COLO668 (cell line): ENCODE data around the gene ADAMTSL4.
"Not testable (repeated sequence)": the region's sequence is repeated elsewhere in the genome, so short reads cannot be mapped to it uniquely, and the experiment has no call there.

Experiments
- DNase-seq: peaks from one replicate; lab custom pipeline; 2025; ENCODE audit not compliant: unreplicated experiment; lab: John Stamatoyannopoulos, UW

ADAMTSL4 gene

DNA sequence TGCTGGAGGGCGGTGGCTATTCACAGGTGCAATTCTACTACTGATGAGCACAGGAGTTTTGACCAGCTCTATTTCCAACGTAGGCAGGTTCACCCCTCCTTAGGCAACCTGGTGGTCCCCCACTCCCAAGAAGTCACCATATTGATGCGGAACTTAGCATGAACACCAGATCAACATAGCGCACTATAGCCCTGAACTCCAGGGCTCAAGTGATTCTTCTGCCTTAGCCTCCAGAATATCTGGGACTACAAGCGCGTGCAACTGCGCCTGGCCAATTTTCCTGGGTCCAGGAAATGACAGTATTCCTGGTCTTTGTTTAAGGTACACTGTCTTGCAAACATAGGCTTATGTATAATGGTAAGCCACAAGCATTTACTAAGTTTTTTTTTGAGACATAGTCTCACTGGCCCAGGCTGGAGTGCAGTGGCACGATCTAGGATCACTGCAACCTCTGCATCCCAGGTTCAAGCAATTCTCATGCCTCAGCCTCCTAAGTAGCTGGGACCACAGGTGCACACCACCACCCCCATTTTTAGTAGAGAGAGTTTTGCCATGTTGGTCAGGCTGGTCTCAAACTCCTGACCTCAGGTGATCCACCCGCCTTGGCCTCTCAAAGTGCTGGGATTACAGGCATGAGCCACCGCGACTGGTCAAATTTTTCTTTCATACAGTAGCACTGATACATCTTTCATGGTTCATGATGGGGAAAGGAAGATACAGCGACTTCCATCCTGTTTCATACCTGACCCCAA is 17.6 kb downstream of the ADAMTSL4 start:
- DNase-seq, result no peak

DNA sequence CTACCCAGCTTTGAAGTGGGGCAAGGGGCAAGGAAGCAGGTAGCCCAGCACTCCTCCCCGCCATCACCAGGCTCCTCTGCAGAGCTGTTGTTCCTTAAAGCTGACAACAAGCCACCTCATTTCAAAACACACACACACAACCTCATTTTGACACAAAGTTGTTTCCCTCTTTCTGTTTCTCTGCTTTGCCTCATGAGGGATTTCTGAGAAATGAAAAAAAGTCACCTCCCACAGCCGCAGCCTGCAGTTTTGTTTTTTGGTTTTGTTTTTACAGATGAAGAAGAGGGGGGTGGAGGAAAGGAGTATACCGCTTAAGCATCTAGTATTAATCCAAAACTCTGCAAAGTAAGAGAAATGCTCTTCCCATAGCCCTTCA is 18.1 kb downstream of the ADAMTSL4 start:
- no peak for DNase-seq

DNA sequence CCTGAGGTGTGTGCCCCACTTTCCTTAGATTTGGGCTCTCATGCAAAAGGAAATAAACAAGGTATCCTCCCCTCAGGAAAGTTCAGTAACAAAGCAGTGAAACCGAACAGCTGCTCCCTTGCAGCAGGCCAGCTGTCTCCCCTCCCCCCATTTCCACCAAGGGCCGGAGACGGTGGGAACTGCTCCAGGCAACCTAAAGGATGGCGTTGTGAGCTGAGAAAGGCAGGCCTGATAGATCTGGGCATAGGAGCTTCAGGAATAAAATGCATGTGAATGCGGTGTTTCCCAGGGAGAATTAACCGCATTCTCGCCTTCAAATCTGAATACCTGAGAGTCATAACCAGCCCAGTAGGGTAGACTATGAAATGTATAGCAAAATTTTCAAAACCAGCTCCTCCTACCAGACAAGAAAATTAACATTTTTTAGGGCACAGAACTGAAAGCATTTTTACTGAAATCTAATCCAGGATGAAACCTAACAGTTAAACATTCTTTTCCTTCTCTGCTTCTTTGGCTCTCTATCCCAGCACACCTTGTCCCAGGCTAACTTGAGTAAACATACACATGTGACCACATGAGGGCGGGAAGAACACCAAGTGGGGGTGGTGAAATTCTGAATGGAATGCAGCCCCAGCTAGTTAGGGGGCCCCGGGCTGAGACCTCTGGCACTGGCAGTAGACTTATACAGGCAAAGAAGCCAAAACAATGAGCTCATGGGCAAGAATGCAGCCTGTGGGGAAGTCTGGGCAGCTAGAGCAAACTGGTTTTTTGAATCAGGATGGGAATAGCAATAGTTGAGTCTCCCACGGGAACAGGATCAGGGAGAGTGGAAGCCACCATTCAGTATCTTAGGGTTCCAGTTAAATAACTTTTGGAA is 18.7 kb downstream of the ADAMTSL4 start:
- DNase-seq, result peak; percentile 83

DNA sequence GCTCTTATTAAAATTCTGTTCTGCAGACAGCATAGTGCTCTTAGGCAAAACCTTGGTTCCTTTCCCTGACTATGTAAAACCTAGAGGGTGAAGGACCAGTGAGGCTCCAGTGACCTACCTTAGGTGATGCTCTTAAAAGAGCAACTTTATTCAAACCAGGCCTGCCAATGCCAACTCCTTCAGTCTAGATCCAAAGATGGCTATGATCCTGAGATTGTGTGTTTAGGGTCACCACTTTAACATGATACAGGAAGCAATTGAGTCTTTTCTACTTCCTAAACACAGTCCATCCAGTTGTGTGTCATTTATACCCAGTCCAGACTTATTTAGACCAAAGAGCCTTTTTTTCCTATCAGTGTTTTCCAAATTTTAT is 19.4 kb downstream of the ADAMTSL4 start:
- DNase-seq, result no peak

DNA sequence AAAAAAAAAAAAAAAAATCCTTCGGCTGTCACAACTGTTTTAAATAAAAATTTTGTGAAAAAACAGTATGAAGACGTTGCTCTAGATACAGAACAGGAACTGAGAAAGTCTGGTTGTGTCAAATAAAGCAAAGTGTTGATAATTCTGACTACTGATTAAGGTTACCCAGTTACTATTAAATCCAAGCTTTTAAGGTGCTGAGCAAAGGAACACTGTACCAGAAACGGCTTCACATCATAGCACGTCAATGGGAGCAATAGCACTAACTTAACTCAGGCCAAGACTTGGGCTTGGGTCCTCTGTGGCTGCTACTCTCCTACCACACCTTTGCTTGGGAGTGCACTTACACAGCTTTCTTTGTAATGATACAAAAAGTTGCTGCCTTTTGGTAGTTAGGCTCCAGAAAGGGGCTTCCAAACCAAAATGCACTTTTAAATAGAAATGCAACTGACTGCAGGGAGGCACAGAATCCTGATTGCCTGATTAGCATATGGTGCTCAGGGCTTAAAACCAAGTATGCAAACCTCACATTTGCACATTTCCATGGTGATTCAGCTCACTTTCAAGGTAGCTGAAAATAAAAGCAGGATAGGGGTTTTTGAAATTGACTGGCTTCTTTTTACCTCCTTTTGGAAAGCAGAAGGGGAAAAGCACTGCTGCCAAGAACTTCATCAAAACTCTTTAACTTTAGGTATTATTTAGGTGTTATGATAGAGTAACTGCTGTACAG is 23.9 kb downstream of the ADAMTSL4 start:
- no peak for DNase-seq

DNA sequence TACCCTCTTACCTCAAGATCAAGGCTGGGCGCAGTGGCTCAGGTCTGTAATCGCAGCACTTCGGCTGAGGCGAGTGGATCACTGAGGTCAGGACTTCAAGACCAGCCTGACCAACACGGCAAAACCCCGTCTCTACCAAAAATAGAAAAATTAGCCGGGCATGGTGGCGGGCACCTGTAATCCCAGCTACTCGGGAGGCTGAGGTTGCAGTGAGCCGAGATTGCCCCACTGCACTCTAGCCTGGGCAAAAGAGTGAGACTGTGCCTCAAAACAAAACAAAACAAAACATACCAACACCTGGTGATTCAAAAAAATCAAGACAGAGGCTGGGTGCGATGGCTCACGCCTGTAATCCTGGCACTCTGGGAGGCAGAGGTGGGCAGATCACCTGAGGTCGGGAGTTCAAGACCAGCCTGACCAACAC is 24.5 kb downstream of the ADAMTSL4 start:
- not testable (repeated sequence) for DNase-seq

DNA sequence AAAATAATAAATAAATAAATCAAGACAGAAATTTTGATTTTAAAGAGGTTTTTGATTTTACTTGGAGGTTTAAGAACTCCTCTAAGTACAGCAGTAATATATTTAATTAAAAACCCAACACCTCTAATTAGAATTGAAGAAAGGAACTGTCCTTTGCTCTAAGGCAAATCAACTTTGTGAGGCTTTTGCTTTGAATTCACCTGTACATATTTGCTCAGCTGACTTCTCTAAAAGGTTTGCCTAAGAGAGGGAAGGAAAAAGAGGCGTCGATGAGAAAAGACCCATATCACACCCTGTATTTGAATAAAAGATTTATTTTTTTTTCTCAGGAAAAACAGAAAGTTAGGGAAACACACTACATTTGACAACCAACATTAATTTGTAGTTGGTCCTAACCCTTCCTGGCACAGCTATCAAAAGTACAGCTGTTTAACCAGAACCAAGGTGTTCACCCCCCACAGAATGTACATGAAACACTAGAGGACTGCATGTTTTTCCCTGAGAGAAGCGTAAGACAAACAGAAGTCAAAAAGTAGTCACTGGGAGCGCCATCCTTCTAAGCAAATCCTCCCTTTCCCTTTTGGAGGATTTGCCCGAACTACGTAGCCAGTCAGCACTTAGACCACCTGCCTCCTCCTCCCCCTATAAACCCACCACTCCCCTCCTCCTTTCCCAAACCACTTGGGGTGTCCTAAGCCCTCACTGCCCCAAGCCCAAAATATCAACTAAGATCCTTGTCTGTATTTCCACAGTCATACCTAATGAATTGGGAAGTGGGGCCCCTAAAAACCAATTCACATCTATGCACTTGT is 25.3 kb downstream of the ADAMTSL4 start:
- no peak for DNase-seq

DNA sequence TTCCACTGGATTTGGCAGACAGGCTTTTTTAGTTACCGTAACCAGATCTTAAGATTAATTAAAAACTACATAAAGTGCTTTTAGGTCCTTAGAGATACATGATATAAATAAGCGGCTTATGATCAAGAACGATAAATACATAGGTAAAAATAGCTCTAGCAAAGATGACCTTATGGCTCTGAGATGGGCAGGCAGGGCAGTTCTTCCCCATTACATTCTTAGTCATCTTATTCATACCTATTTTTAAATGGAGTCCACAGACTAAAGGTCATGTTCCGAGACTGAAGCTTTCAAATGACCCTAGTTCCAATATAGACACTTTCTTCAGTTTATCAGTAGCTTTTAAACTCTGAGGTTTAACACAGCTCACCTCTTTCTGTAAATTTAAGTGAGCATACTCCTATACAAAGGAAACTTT is 25.9 kb downstream of the ADAMTSL4 start:
- no peak for DNase-seq

DNA sequence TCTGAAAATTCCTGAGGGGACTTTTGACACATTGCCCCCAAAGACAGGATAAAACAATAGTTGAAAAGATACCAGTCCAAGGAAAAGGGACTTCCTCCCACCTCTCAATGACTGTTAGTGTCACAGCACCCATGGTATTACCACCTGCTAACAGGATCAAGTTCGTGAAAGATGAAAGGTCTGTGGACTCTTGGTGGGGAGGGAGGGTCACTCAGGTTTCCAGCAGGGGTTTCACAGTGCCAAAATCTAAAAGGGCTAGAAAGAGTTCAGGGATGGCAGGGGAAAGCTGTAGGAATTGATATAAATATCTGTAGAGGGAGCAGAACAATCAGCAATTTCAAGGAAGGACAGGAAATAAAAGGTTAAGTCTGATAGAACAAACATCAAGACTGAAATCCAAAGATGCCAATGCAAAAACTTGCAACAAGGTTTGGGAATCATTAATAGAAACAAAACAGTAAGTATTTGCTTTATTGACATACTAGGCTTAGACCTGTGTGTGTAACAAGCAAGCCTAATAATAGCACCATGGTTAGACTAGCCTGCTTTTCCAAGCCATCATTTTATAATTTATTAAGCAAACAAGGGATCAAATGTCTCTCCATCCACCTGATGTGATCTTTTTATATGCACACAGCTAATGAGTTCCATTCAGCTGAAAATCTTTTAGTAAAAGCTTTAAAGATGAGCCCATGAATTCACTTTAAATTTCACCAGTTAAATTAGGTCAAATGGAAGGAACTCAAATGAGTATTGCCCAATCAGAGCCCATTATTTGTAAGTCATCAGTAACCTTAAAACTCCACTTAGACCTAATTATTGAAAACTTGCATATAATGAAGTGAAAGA is 26.5 kb downstream of the ADAMTSL4 start:
- no peak for DNase-seq

DNA sequence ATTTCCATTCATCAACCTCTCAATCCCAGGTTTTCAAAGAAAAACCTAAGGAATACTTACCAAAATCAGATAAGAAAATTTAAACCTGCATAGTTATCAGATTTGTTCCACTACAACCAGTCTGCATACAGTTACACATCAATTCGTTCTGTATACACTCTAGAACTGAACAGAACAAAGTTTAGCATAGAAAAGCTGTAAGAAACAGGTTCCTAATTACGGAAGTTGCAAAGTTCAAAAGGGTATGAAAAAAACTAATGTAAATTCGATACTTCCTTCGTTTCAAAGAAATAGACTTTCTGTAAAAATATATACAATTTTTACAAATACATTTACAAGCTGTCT is 27.1 kb downstream of the ADAMTSL4 start:
- no peak for DNase-seq

DNA sequence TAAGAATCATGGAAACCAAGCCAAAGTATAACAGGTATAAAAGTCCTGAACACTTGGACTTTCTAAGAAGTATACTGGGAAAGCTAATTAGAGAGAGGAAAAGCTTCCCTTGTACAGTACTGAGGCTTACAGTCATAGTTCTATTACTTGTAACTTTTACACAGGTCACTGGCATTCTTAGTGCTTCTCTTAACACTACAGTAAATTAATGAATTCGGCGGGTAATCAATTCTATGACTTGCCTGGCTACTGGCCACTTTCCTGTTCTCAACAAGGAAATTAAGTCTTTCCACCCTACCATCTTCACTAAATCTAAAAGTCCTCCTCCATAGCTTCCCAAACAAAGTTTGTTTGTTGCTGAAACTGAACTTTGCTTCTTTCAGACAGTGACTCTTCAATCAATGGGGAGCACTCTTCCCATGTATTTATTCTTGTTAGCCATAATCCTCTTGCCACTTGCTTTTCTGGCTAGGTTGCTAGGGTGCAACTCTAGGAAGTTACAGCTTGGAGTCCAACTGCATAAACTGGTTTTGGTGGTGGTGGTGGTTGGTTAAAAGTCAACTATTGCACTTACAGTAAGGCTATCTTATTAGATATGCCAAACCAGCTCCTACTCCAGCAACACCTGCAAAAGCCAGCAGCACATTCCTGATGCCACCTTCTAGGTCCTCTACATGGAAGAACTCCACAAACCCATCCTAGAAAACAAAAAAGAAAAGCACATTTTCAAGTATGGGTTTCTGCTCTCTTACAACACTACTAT is 27.8 kb downstream of the ADAMTSL4 start:
- no peak for DNase-seq

DNA sequence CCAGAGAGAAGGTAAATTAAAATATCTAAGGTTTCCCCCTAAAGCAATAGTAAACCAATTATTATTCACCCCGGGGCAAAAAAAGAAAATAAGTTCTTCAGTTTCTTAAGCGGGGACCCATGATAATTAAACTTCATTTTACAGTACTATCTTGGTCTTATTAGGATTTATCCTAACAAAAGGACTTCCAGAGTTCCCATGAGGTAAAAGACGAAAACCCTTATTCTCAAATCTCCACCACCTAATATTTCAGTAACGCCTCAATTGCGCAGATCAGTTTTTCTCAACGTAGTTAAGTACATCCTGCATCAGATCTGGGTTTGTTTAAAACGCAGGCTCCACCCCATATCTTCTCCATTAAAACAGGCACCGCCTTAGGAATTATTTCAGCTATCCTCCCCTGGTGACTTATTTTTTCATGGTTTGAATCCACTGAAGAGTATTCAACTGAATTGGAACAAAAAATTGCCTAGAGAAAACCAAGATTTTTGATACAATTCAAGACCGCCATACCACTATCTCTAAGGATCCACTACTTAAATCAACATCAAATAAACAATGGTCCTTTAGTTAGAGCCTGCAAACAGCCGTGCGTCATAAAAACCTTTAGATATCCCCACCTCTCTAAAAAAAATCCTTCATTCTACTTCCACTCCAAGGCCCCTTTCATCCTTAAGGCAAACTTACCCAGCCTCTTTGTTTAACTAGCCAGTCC is 28.5 kb downstream of the ADAMTSL4 start:
- no peak for DNase-seq

DNA sequence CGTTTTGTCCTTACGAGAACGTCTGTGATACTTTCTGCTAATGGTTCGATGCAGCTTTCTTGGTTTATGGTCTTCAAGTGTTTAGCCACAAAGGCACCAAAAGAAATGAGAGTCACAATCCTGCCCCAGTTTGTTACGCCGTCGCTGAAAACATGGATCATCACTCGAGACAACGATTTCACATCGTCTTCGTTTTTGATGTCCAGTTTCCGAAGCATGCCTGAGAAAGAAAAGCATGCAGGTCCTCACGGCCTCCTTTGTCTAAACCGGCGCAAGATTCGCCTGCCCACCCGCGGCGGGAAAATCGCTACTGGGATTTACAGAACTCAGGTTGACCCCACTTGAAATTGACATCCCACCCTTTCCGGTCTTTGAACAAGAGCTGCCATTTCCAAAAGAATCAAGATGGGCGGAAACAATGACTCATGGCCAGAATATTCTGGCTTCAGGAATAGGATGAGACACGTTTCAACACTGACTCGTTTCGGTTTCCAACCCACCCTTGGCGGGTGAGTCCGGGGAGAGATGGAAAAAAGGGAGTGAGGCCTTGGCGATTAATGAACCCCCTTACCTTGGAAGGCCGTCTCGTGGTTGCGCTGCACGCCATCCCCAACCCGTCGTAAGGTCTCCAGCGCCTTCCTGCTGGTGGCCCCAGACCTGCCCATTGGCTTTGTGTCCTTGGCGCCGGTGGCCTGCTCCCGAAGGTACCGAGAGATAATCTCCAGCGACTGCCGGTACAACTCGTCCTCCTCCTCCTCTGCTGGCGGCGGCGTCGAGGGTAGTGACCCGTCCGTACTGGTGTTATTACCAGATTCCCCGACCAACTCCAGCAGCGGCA is 29.3 kb downstream of the ADAMTSL4 start:
- peak; percentile 76 for DNase-seq

DNA sequence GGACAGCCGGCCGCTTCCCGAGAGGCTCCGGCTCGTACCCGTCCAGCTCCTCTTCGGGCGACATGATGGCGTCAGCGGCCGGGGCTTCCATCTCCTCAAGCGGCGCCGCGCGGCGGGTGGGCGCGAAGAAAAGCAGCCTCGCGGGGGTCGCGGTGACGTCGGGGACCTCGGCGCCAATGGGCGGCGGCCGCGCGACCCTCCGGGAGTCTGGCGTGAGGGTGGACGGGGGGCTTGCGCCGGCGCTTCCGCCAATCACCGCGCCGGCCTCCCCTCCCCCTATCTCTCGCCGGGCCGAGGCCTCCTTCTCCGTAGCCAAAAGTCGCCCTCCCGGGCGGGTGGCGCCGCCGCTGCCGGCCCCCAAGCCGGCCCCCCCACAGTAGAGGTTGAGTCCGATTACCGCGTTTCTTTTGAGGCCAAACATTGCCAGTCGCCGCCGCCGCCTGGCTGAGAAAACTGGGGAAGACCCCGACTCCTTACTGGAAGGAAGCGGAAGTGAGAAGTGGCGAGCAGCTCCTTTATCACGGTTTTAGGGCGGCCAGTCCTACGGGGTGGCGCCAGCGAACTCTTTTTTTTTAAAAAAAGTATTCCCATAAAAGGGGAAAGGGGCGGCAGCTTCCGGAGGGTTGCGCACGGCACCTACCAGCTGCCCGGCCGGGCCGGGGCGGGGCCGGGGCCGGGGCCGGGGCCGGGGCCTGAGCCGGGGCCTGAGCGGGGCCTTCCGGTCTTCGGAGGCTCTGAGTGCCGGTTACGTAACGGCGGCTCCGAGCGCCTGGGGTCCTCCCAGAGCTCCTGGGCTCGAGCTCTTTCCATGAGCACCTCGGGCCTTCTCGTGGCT is 30.1 kb downstream of the ADAMTSL4 start, which contains the start of gene MCL1:
TSS of gene MCL1 (minus strand) at position 501 of the 835 bp plus-strand sequence. CDS start at position 421, 80 bp downstream.
- peak; percentile 96 for DNase-seq

DNA sequence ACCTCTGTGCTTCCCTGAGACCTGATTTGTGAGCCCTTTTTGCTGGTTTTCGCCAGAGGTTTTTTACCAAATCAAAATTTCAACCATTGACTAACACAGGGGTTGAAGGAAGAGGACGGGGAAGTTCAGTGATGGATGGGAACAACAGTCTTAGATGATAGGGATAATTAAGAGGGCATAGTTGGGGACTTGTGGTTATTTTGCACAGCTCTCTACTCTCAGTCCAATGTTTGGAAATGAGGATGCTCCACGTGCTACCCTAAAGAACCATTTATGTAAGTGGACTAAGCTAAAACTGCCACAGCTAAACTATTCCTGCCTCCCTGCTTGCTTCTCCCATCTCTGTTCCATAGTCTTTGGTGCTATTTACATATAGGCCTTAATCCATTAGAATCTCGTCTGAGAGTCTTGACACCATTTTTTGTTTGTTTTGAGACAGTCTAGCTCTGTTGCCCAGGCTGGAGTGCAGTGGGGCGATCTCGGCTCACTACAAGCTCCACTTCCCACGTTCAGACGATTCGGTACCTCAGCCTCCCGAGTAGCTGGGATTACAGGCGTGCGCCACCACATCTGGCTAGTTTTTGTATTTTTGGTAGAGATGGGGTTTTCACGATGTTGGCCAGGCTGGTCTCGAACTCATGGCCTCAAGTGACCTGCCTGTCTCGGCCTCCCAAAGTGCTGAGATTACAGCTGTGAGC is 30.9 kb downstream of the ADAMTSL4 start:
- no peak for DNase-seq

DNA sequence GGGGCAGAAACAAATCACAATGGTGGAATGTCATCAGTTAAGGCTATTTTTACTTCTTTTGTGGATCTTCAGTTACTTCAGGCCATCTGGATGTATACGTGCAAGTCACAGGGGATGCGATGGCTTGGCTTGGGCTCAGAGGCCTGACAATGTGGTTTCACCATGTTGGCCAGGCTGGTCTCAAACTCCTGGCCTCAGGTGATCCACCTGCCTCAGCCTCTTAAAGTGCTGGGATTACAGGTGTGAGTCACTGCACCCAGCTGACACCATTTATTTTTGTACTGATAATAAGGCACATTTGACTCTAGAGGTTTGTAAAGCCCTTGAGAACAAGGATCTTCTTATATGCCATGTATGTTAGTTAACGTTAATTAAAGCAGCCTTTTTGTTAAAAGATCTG is 31.8 kb downstream of the ADAMTSL4 start:
- DNase-seq, result not testable (repeated sequence)
